Measurements from ENCODE around the gene MATN4.
"Not testable (repeated sequence)": the region's sequence is repeated elsewhere in the genome, so short reads cannot be mapped to it uniquely, and the experiment has no call there.

Gene MATN4

GRCh38 chr20:45308117-45308778 lies at the start of gene MATN4:
Gene MATN4 (minus strand): TSS chr20:45308299. CDS start chr20:45305582, 2,717 bp downstream.
- no peak for DNase-seq

GRCh38 chr20:45355209-45356084 lies 47.3 kb upstream of the MATN4 start:
- peak; percentile 82 for DNase-seq

GRCh38 chr20:45354423-45355208 lies 46.5 kb upstream of the MATN4 start:
- no peak for DNase-seq

- DNase-seq: no peak
Observed at GRCh38 chr20:45353746-45354145, 45.6 kb upstream of the MATN4 start.

GRCh38 chr20:45352729-45353128 lies 44.6 kb upstream of the MATN4 start:
- DNase-seq: no peak

- not testable (repeated sequence) for DNase-seq
Observed at GRCh38 chr20:45350795-45351194, 42.7 kb upstream of the MATN4 start.

GRCh38 chr20:45350217-45350616 lies 42.1 kb upstream of the MATN4 start:
- no peak for DNase-seq

- DNase-seq: peak; percentile 89
Observed at GRCh38 chr20:45347936-45348778, 40.1 kb upstream of the MATN4 start, which contains the start of gene SDC4. Gene SDC4 (minus strand): TSS chr20:45348424. CDS start chr20:45348384, 40 bp downstream.

- no peak for DNase-seq
Observed at GRCh38 chr20:45347297-45347935, 39.3 kb upstream of the MATN4 start.

- no peak for DNase-seq
Observed at GRCh38 chr20:45346851-45347250, 38.8 kb upstream of the MATN4 start.

GRCh38 chr20:45346291-45346718 lies 38.2 kb upstream of the MATN4 start:
- no peak for DNase-seq

- no peak for DNase-seq
Observed at GRCh38 chr20:45345104-45345936, 37.2 kb upstream of the MATN4 start.

- DNase-seq: peak; percentile 84
Observed at GRCh38 chr20:45344168-45344860, 36.2 kb upstream of the MATN4 start.

- no peak for DNase-seq
Observed at GRCh38 chr20:45343532-45344167, 35.6 kb upstream of the MATN4 start.

GRCh38 chr20:45342855-45343531 lies 34.9 kb upstream of the MATN4 start:
- DNase-seq: no peak

- DNase-seq: no peak
Observed at GRCh38 chr20:45341939-45342854, 34.1 kb upstream of the MATN4 start.

GRCh38 chr20:45341579-45341938 lies 33.5 kb upstream of the MATN4 start:
- DNase-seq: no peak

GRCh38 chr20:45340951-45341350 lies 32.9 kb upstream of the MATN4 start:
- no peak for DNase-seq

Data from suppressor macrophage treated with lipopolysaccharide for 4 hours (primary cell).